GM19467 (cell line): ENCODE data around the gene NLGN4X.
"Not testable (repeated sequence)": the region's sequence is repeated elsewhere in the genome, so short reads cannot be mapped to it uniquely, and the experiment has no call there.

Experiments
- ATAC-seq: cut with Tn5 transposase; IDR thresholded peaks from one replicate; pipeline ENCODE4 v1.9.1; 2021; ENCODE audit warnings: mild to moderate bottlenecking, moderate library complexity; ENCODE audit not compliant: unreplicated experiment

NLGN4X gene

GRCh38 chrX:6015423-6015822 lies 213.2 kb downstream of the NLGN4X start:
- no peak for ATAC-seq

GRCh38 chrX:6012357-6012756 lies 216.3 kb downstream of the NLGN4X start:
- no peak for ATAC-seq

- no peak for ATAC-seq
Measured at GRCh38 chrX:6005856-6006255, 222.8 kb downstream of the NLGN4X start.

GRCh38 chrX:6004529-6004928 lies 224.1 kb downstream of the NLGN4X start:
- ATAC-seq, result no peak

GRCh38 chrX:6002056-6002455 lies 226.6 kb downstream of the NLGN4X start:
- ATAC-seq, result no peak

- ATAC-seq, result no peak
Measured at GRCh38 chrX:5998901-5999300, 229.8 kb downstream of the NLGN4X start.

GRCh38 chrX:5998456-5998855 lies 230.2 kb downstream of the NLGN4X start:
- no peak for ATAC-seq

- ATAC-seq, result no peak
Measured at GRCh38 chrX:5991393-5991792, 237.3 kb downstream of the NLGN4X start.

GRCh38 chrX:5979338-5979737 lies 249.3 kb downstream of the NLGN4X start:
- no peak for ATAC-seq

- ATAC-seq, result no peak
Measured at GRCh38 chrX:5976332-5976731, 252.3 kb downstream of the NLGN4X start.

- no peak for ATAC-seq
Measured at GRCh38 chrX:5971300-5971699, 257.4 kb downstream of the NLGN4X start.

GRCh38 chrX:5965406-5965805 lies 263.3 kb downstream of the NLGN4X start:
- ATAC-seq, result no peak

GRCh38 chrX:5959286-5959685 lies 269.4 kb downstream of the NLGN4X start:
- ATAC-seq, result no peak

GRCh38 chrX:5958523-5958922 lies 270.1 kb downstream of the NLGN4X start:
- ATAC-seq, result no peak

GRCh38 chrX:5957506-5957905 lies 271.2 kb downstream of the NLGN4X start:
- no peak for ATAC-seq

GRCh38 chrX:5936438-5936837 lies 292.2 kb downstream of the NLGN4X start:
- ATAC-seq, result no peak

- ATAC-seq, result no peak
Measured at GRCh38 chrX:5928224-5928623, 300.4 kb downstream of the NLGN4X start.

GRCh38 chrX:5916945-5917344 lies 311.7 kb downstream of the NLGN4X start:
- no peak for ATAC-seq

GRCh38 chrX:5915783-5916182 lies 312.9 kb downstream of the NLGN4X start:
- ATAC-seq, result no peak

- no peak for ATAC-seq
Measured at GRCh38 chrX:5907207-5907606, 321.5 kb downstream of the NLGN4X start.

- ATAC-seq, result not testable (repeated sequence)
Measured at GRCh38 chrX:5903586-5904190, 325.0 kb downstream of the NLGN4X start.

GRCh38 chrX:5898463-5898862 lies 330.2 kb downstream of the NLGN4X start:
- ATAC-seq, result no peak

GRCh38 chrX:5891378-5891777 lies 337.3 kb downstream of the NLGN4X start:
- no peak for ATAC-seq
